ENCODE data around the gene FBXL13. TPM values are rescaled to one million over a fixed set of nuclear protein-coding genes. Genes with fewer than 3 reads are reported as not detected.

Gene FBXL13
- total RNA-seq, 1 experiment from 2014 or later = 0.43 TPM

DNA sequence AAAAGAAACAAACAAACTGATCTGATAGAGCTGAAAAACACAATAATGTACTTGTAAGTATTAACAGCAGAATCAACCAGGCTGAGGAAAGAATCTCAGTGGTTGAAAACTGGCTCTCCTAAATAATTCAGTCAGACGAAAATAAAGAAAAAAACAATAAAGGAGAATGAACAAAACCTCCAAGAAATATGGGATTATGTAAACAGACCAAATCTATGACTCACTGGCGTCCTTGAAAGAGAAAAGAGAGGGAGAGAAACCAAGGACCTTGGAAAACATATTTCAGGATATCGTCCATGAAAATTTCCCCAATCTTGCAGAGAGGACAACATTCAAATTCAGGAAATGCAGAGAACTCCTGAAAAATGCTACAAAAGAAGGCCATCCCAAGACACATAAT lies 62.9 kb downstream of the FBXL13 start:
- Histone ChIP-seq H3K4me3 (ENCODE audit: low read depth, low read length) (no peak overlapping the region), H3K27me3 (replicated peaks; ENCODE audit: control insufficient read depth, insufficient read depth, low read length) (no peaks in the 10 kb centered on the region; the same call in 1 of the 2 replicates), H3K4me1 (no peaks in the 10 kb centered on the region), H3K36me3 (ENCODE audit: control insufficient read depth, insufficient read depth, low read length) (no peaks in the 10 kb centered on the region), H3K9me3 (no peaks in the 10 kb centered on the region)
- ChIA-PET POLR2A (no interaction called here), CTCF (no interaction called here)
- intact Hi-C loops (cut with micrococcal nuclease; ENCODE audit: unreplicated experiment) = no loop called here
- no peak overlapping the region for H3K27ac Mint-ChIP-seq (ENCODE audit: unreplicated experiment)
- peaks cover 11% of the 10 kb centered on the region for H3K27me3 Mint-ChIP-seq (ENCODE audit: insufficient read depth, unreplicated experiment)
- H3K36me3 Mint-ChIP-seq (ENCODE audit: insufficient read depth, unreplicated experiment) = no peaks in the 10 kb centered on the region
- peaks cover 12% of the 10 kb centered on the region for H3K9me3 Mint-ChIP-seq (ENCODE audit: unreplicated experiment)
- H3K4me3 Mint-ChIP-seq (ENCODE audit: unreplicated experiment) = no peak overlapping the region
- no peak for DNase-seq
- TF ChIP-seq CTCF (IDR thresholded peaks at IDR 0.05; ENCODE audit: insufficient read depth in 1 of 2, low read depth in 1 of 2, low read length in 1 of 2, severe bottlenecking in 1 of 2, unreplicated experiment in 1 of 2) = no peak
- no peaks in the 10 kb centered on the region for H3K4me1 Mint-ChIP-seq (ENCODE audit: low read depth, unreplicated experiment)
- no TSS peak for BruUV-seq (replicated peaks)

GRCh38 chr7:103010211-103010610 lies 64.4 kb downstream of the FBXL13 start:
- Histone ChIP-seq H3K36me3 (ENCODE audit: control insufficient read depth, insufficient read depth, low read length) (no peaks in the 10 kb centered on the region), H3K27me3 (replicated peaks; ENCODE audit: control insufficient read depth, insufficient read depth, low read length) (no peaks in the 10 kb centered on the region; the same call in 1 of the 2 replicates), H3K9me3 (no peaks in the 10 kb centered on the region), H3K4me1 (no peaks in the 10 kb centered on the region), H3K4me3 (ENCODE audit: low read depth, low read length) (no peak overlapping the region)
- no TSS peak for BruUV-seq (replicated peaks)
- DNase-seq = no peak
- CTCF ChIA-PET = no interaction called here
- TF ChIP-seq CTCF (IDR thresholded peaks at IDR 0.05; ENCODE audit: insufficient read depth in 1 of 2, low read depth in 1 of 2, low read length in 1 of 2, severe bottlenecking in 1 of 2, unreplicated experiment in 1 of 2) = no peak
- Mint-ChIP-seq H3K4me1 (ENCODE audit: low read depth, unreplicated experiment) (no peaks in the 10 kb centered on the region), H3K9me3 (ENCODE audit: unreplicated experiment) (peaks cover 12% of the 10 kb centered on the region), H3K27ac (ENCODE audit: unreplicated experiment) (no peak overlapping the region), H3K27me3 (ENCODE audit: insufficient read depth, unreplicated experiment) (peaks cover 11% of the 10 kb centered on the region), H3K36me3 (ENCODE audit: insufficient read depth, unreplicated experiment) (no peaks in the 10 kb centered on the region), H3K4me3 (ENCODE audit: unreplicated experiment) (no peak overlapping the region)
- intact Hi-C loops (cut with micrococcal nuclease; ENCODE audit: unreplicated experiment) = no loop called here
- POLR2A ChIA-PET = no interaction called here

- CTCF ChIA-PET = no interaction called here
- H3K27ac Mint-ChIP-seq (ENCODE audit: unreplicated experiment) = no peak overlapping the region
Observed at GRCh38 chr7:103009466-103010185, 65.0 kb downstream of the FBXL13 start.

More at GRCh38 chr7:103009466-103010185, 65.0 kb downstream of the FBXL13 start:
- H3K36me3 ChIP-seq (ENCODE audit: control insufficient read depth, insufficient read depth, low read length) = no peaks in the 10 kb centered on the region
- H3K9me3 ChIP-seq = no peaks in the 10 kb centered on the region
- H3K4me3 Mint-ChIP-seq (ENCODE audit: unreplicated experiment) = no peak overlapping the region
- no TSS peak for BruUV-seq (replicated peaks)
- H3K36me3 Mint-ChIP-seq (ENCODE audit: insufficient read depth, unreplicated experiment) = no peaks in the 10 kb centered on the region
- no peaks in the 10 kb centered on the region for H3K4me1 Mint-ChIP-seq (ENCODE audit: low read depth, unreplicated experiment)
- no peak for TF ChIP-seq CTCF (IDR thresholded peaks at IDR 0.05; ENCODE audit: insufficient read depth in 1 of 2, low read depth in 1 of 2, low read length in 1 of 2, severe bottlenecking in 1 of 2, unreplicated experiment in 1 of 2)
- peaks cover 13% of the 10 kb centered on the region for H3K27me3 Mint-ChIP-seq (ENCODE audit: insufficient read depth, unreplicated experiment)
- H3K4me3 ChIP-seq (ENCODE audit: low read depth, low read length) = no peak overlapping the region
- POLR2A ChIA-PET = no interaction called here
- intact Hi-C loops (cut with micrococcal nuclease; ENCODE audit: unreplicated experiment) = no loop called here
- DNase-seq = no peak
- H3K4me1 ChIP-seq = no peaks in the 10 kb centered on the region
- no peaks in the 10 kb centered on the region; the same call in 1 of the 2 replicates for H3K27me3 ChIP-seq (replicated peaks; ENCODE audit: control insufficient read depth, insufficient read depth, low read length)
- H3K9me3 Mint-ChIP-seq (ENCODE audit: unreplicated experiment) = peaks cover 12% of the 10 kb centered on the region

Measured in Caco-2 (cell line).